Measurements from ENCODE around the gene RTN1. TPM values are rescaled to one million over a fixed set of nuclear protein-coding genes. Genes with fewer than 3 reads are reported as not detected.

The RTN1 gene
- total RNA-seq, 1 donor from 2014 or later = not detected

DNA sequence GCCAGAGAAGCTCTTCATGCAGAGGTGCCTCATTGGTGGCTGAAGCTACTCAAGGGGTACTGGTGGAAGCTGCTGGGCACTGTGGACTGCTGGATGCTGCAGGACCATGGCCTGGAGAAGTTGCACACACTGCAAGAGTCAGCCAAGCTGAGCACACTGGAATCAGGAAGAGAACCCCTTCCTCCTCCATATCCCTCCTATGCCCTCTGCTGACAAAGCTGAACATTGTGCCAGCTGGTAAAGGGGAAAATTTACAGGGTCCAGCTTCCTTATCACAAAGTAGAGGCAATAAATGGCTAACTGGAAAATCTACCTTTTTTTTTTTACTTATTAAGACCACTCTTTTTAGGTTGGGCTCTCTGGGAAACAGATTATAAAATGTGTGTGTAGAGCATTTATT is 300.5 kb downstream of the RTN1 start:
- no peaks in the 10 kb centered on the region for H3K36me3 Mint-ChIP-seq (ENCODE audit: low read depth)
- no peaks in the 10 kb centered on the region for H3K4me1 Mint-ChIP-seq (ENCODE audit: low read depth)
- H3K27ac Mint-ChIP-seq = no peak overlapping the region
- no peaks in the 10 kb centered on the region for H3K9me3 Mint-ChIP-seq
- H3K27me3 Mint-ChIP-seq (ENCODE audit: insufficient read depth) = peaks cover 26% of the 10 kb centered on the region
- no peak overlapping the region for H3K4me3 Mint-ChIP-seq
- intact Hi-C loops (cut with micrococcal nuclease) = no loop called here
- DNase-seq (ENCODE audit: low spot score) = no peak

DNA sequence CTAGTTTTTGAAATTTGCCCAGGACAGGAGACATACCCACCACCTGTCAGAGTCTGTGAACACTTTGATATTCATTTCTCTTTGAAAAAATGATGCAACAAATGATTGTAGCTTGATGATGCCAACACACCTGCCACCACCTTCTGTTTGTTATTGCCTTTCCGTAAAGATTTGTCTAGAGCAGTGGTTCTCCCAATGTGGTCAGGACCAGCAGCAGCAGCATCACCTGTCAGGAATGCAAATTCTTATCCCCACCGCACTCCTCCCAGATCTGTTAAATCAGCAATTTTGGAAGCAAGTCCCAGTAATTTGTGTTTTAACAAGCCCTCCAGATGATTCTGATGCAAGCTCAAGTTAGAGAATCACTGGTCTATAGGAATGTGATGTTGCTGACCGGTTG is 303.9 kb downstream of the RTN1 start:
- Mint-ChIP-seq H3K36me3 (ENCODE audit: low read depth) (no peaks in the 10 kb centered on the region), H3K9me3 (no peaks in the 10 kb centered on the region), H3K4me3 (no peak overlapping the region), H3K27me3 (ENCODE audit: insufficient read depth) (peaks cover 21% of the 10 kb centered on the region), H3K4me1 (ENCODE audit: low read depth) (no peaks in the 10 kb centered on the region), H3K27ac (no peak overlapping the region)
- intact Hi-C loops (cut with micrococcal nuclease) = no loop called here
- no peak for DNase-seq (ENCODE audit: low spot score)

DNA sequence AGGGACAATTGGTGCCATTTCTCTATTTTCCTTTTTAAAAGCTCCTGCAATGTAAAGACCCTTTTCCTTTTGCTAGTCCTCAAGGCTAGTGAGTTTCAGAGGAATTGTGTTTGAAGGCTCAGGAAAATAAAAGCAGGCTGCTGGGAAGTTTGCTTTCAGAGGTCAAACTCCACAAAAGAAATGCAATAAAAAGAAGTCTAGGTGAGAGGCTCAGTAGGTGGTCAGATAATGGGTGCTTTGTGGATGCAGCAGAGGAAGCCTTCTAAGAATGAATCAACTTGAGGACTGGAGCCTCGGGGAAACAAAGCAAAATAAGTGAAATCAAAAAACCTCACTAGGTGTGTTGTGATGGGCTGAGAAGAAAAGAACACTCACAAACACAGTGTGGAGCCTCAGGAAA is 304.3 kb downstream of the RTN1 start:
- no peak for DNase-seq (ENCODE audit: low spot score)
- Mint-ChIP-seq H3K4me3 (no peak overlapping the region), H3K9me3 (no peaks in the 10 kb centered on the region), H3K36me3 (ENCODE audit: low read depth) (no peaks in the 10 kb centered on the region), H3K4me1 (ENCODE audit: low read depth) (no peaks in the 10 kb centered on the region), H3K27me3 (ENCODE audit: insufficient read depth) (peaks cover 17% of the 10 kb centered on the region), H3K27ac (no peak overlapping the region)
- intact Hi-C loops (cut with micrococcal nuclease) = no loop called here

DNA sequence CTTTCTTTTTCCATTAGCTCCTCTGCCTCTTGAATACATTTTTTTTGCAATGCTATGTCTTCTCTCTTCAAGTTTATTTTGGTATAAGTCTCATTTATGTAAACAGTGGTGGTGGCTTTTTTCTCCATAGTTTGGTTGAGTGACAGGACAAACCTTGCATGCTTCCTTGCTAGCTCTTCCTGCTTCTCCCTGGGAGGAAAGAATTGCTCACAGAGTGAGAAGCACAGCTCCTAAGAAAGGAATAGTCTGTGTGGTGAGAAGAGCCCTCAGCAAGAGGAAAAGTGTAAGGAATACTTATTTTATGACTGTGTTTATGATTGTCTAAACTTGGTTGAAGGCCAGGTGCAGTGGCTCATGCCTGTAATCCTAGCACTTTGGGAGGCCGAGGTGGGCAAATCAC is 305.5 kb downstream of the RTN1 start:
- DNase-seq (ENCODE audit: low spot score) = no peak
- Mint-ChIP-seq H3K36me3 (ENCODE audit: low read depth) (no peaks in the 10 kb centered on the region), H3K27ac (no peak overlapping the region), H3K4me3 (no peak overlapping the region), H3K9me3 (no peaks in the 10 kb centered on the region), H3K4me1 (ENCODE audit: low read depth) (no peaks in the 10 kb centered on the region), H3K27me3 (ENCODE audit: insufficient read depth) (peaks cover 19% of the 10 kb centered on the region)
- intact Hi-C loops (cut with micrococcal nuclease) = no loop called here

DNA sequence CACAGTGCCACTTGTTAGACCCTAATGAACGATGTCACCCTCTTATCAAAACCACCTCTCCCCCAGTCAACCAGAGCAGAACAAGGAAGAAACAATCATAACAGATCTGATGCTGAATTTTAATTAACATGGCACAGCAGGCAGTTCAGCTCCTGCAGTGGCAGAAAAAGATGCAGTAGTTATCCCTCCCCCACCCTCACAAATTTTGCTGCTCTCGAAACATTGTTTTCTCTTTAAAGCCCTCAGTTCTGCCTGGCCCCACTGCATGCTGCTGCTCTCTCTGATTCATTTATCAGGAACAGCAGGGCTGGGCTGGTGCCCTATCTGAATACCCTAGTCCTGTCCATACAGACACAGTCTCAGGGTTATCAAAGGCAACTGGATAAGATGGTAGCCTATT is 306.2 kb downstream of the RTN1 start:
- H3K27me3 Mint-ChIP-seq (ENCODE audit: insufficient read depth) = peaks cover 19% of the 10 kb centered on the region
- no peaks in the 10 kb centered on the region for H3K36me3 Mint-ChIP-seq (ENCODE audit: low read depth)
- DNase-seq (ENCODE audit: low spot score) = no peak
- H3K9me3 Mint-ChIP-seq = no peaks in the 10 kb centered on the region
- H3K4me3 Mint-ChIP-seq = no peak overlapping the region
- H3K27ac Mint-ChIP-seq = no peak overlapping the region
- H3K4me1 Mint-ChIP-seq (ENCODE audit: low read depth) = no peaks in the 10 kb centered on the region
- intact Hi-C loops (cut with micrococcal nuclease) = no loop called here

DNA sequence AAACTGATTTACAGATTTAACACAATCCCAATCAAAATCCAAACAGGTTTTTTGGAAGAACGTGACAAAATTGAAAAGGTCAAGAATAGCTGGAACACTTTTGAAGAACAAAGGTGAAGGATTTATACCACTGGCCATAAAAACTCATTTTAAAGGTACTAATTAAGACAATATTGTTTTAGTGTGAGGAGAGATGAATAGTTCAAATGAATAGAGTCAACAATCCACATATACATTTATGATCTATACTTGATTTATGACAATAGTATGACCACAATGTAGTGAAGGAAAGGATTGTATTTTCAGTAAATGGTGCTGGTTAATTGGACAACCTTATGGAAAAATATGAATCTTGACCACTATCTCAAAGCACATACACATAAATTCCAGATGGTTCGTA is 323.3 kb downstream of the RTN1 start:
- no peak overlapping the region for H3K4me3 Mint-ChIP-seq
- DNase-seq (ENCODE audit: low spot score) = no peak
- no peaks in the 10 kb centered on the region for H3K9me3 Mint-ChIP-seq
- H3K4me1 Mint-ChIP-seq (ENCODE audit: low read depth) = no peaks in the 10 kb centered on the region
- H3K36me3 Mint-ChIP-seq (ENCODE audit: low read depth) = no peaks in the 10 kb centered on the region
- H3K27ac Mint-ChIP-seq = no peak overlapping the region
- intact Hi-C loops (cut with micrococcal nuclease) = no loop called here
- H3K27me3 Mint-ChIP-seq (ENCODE audit: insufficient read depth) = peaks cover 2% of the 10 kb centered on the region

Other genes with a start within 250 kb of the RTN1 start
- gene LRRC9, start 49.4 kb upstream of the RTN1 start, total RNA-seq = not detected in 2 replicates
- 41.6 and 46.7 TPM in 2 replicates for gene PCNX4, start 221.1 kb upstream of the RTN1 start, total RNA-seq

Measured in activated T-helper 1 cell treated with anti-CD3 and anti-CD28 coated beads, Interleukin-12 subunit alpha, Interleukin-12 subunit beta, Interleukin-2, Interleukin-4 antibody, amounts not matched to agents 30 ng/mL and 10 ng/mL and 1 ng/mL, durations not matched to agents 14 hours and 24 hours and 36 hours (primary cell).